RKO (cell line): Measurements from ENCODE around the gene LRRC3C.
"Not testable (repeated sequence)": the region's sequence is repeated elsewhere in the genome, so short reads cannot be mapped to it uniquely, and the experiment has no call there.

Source experiments
- DNase-seq: peaks from one replicate; pipeline ENCODE4 v3.0.0-alpha.2; 2016; ENCODE audit warnings: low spot score

The LRRC3C gene

DNA sequence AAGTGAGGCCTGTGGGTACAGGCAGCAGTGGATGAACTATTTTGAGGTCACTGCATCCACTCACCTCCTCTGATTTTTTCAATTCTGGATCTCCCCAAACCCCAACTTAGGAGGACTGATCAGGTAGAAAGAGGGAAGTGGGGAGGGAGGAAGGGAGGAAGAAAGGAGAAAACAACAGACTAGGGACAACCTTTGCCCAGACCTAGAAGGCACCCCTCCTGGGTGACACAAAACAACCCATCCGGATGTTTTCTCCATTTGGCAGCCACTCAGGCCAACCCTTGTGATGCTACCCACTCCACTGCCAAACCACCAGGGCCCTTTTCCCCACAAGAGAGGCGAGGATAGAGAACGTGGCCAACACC lies 2.9 kb upstream of the LRRC3C start:
- no peak for DNase-seq

DNA sequence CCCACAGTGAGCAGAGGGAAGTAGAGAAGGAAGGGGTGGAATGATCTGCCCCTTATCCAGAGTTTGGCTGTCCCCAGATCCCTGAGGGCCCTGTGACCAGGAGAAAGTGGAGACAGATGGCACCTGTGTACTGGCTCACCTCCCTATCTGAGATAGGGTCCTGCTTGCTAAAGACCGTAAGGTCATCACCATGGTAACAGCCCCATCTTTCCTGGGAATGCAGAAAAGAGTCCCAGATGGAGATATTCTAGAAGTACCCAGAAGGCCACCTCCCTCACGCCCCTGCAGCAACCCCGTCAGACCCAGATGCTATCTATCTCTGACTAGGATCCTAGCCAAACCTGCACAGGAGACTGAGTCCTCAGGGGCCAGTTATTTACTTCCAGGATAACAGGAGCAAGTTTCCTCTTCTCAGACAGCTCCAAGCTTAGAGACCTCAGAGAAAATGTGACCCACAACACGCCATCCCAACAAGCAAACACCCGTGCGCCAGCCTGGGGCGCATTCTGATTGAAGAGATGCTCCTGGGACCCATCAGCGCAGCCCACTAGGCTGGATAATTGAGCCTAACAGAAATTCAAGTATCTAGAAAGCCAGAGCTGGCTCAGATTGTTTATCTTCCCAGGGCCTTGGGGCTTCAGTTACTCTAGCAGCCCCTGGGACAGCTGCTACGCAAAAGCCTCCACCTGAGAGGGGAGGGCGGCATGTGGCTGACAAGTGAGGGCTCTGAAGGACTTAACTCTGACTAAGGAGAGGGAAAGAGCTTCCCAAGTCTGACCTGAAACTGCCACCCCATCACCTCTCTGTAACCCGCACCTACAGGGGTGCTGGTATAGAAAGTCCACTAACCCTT lies 2.0 kb upstream of the LRRC3C start:
- no peak for DNase-seq

DNA sequence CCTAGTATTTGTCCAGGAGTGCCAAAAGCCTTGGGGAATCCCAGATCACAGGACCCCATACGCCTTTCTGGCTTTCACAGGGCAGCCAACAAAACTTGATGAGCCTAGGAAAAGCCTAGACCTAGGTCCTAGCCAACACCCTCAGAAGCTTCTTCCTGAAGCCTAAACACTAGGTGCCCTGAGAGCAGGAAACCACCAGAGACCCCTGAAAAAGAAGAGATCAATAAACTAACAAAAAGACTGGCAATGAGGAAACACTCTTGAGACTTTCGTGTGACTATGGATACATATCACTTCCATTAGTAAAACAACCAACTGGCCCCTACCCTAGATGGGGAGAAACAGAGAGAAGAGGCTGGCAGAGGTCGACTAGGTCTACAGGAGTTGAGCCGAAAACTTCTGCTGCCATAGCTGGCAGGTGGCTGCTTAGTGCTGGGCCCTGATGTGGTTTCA lies 1.4 kb upstream of the LRRC3C start:
- no peak for DNase-seq

DNA sequence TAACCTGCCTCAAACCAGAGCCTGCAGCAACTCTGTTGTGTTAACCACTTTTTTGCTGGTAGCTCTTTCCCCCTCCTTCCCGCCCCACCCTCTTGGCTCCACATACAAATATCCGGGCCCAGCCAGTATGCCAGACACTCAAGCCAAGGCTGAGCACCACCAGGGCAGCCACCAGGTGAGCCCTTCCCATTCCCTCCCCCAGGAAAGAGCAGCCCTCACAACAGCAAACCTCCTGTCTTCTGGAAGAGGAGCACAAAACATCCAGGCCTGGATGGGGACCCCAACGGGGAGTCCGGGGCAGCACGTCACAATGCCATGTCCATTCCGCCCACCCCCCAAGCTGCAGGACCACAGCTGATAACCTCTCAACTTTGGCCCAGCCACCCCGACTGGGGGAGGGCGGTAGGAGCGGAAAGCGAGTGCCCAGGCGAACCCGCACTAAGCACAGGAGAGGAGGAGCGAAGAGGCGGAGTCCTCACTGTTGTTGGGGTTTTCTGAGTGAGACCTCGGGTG lies 888 bp upstream of the LRRC3C start:
- DNase-seq, result peak; percentile 38

DNA sequence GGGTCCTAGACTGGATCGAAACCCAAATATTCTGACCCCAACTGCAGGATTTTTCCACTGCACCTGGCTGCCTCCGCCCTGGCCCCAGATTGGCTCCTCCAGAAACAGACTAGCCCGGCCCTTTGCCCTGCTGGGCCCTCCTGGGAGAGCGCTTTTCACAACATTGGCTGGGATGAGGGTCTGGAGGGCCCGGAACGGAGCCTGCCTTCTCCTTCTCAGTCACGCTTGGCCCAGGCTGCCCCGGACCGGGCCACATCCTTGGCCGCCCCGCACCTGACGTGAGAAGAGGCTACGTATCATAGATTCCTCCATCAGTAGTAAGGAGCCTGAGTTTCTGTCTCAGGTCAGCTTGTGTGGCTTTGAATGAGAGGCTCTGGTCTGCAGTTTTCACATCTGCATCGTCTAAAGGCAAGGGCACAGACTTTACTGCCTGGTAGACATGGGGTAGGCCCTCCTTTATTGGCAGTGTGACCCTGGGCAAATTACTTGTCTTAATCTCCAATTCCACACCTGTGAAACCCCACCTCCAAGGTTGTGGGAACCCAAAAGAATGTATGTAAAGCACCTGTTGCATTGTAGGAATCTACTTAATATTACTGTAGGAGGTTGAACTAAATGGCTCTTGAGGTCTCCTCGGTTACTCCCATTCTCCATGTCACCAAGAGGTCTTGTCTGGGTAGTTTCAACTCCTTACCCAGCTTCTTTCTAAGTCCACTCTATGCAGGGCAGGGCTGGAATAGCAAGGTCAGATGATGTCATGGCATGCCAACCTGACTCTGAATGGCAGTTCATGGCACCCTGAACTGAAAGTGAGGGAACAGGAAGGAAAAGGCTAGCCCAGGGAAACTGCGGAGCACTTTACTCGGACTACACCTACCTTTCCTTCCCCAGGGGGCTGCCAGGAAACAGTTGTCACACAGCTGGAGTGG lies 661 bp downstream of the LRRC3C start:
- no peak for DNase-seq

DNA sequence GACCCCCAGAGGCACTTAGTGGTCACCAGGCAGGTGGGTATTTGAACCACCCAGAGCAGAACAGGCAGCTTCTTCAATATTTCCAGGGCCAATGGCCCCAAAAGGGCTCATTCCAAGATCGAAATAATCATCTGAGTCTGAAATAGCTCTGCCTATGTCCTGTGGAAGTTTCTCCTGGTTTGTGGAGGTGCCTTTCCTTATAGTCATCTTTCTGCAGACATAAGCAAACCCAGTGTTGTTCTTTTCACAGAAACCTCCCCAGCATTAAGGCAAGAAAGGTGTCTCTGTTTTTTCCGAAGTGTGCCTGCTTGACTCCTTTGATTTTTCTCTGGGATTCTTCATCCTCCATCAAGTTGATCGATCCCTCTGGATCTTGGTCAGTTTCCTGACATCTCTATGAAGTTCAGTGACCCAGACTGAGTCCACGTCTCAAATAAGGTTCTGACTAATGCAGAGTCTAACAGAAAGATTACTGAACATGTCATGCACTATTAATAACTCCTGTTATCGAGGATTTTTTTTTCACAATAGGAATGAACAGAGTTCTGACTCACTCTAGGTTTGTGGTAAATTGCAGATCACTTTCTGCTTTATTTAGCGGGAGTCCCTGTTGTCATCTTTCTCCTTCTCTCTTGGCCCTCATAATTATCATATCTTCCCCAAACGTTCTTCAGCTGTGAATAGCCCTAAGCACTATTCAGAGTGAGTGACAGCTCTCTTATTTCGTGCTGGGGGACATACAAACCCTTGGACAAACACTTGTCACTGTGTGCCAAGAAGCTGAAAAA lies 1.5 kb downstream of the LRRC3C start:
- DNase-seq, result peak; percentile 94

DNA sequence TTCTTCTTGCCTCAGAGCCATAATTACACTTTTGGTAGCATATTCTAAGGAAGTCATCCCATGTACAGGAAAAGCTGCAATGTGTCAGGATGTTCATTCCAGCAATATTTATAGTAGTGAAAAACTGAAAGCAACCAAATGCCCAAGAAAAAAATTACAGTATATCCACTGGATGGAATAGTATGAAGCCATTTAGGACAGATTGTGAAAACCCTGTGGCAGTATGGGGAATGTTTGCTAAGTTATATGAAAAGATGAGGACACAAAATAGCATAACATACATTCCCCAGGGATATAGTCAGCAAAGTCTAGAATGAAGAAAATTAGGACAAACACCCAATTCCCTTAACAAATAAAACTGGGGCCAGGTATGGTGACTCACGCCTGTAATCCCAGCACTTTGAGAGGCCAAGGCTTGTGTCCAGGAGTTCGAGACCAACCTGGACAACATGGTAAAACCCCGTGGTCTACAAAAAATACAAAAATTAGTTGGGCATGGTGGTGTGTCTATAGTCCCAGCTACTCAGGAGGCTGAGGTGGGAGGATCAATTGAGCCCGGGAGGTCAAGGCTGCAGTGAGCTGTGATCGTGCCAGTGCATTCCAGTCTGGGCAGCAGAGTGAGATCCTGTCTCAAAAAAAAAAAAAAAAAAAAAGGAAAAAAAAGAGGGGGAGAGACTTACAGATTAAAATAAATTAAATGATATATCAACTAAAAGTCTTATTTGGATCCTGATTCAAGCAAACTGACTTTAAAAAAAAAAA lies 2.3 kb downstream of the LRRC3C start:
- DNase-seq, result no peak

DNA sequence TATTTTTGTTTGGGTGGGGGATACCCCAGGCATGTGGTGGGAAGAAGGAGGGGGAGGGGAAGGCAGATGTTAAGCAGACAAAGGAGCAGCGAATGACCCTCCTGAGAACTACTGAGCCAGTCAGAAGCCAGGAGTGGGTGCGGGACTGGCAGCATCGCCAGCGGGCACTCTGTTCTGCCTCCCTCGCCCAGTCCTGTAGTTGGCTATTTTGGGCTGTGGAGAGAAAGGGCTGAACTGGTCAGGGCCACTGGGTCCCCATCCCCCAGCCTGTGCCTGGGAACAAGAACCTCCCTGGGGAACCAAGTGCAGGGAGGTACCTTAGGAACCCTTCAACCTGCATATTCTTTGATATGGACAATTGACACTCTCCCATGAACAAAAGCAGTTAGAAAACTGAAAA lies 6.4 kb downstream of the LRRC3C start:
- DNase-seq, result no peak

DNA sequence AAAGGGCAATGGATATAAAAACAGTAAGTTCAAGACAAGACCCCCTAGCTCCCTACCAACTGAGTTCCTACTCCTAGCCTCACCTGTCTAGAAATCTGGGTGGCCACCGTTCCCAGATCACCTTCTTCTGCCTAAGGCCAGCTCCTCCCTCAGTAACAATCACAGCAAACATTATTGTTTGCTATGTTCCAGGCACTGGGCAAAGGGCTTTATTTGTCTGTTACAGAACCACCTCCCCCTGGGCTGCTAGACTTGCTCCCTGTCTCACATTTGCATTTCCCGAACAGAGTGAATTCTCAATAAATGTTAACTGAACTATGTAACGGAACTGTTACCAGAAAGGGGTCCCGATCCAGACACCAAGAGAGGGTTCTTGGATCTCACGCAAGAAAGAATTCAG lies 6.8 kb downstream of the LRRC3C start:
- DNase-seq, result no peak

DNA sequence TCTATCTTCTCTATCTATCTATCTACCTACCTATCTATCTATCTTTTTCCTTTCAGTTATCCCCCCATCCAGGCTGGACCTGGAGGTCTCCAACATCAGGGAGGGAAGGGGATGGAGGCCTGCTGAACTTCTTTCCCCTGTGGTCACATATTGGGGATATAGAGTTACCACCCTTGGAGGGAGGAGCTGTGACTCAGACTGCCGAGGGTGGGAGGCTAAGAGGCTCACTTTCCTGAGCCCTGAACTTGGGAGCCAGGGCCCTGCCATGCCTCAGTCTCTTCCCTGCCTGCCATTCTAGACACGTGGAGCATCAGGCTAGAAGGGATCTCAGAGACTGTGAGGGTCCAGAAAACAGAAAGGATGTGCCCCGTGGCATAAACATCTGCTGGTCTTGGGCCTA lies 8.4 kb downstream of the LRRC3C start:
- DNase-seq, result no peak

DNA sequence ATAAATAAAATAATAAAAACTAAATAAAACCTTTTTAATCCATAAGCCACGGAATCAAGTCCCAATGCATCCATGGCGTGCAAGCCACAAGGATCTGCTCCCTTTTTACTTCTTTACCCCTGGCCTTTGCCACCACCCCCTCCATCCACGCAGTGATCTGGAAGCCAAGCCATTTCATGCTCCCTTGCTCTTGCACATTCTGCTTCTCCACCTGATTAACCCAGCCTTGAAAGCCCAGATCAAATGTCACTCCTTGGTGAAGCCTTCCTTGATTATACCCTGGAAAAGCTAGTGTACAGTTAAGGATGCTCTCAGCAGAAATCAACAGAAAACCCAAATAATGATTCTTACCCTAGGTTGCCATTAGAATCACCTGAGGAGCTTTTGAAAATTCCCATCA lies 9.9 kb downstream of the LRRC3C start:
- DNase-seq, result no peak

DNA sequence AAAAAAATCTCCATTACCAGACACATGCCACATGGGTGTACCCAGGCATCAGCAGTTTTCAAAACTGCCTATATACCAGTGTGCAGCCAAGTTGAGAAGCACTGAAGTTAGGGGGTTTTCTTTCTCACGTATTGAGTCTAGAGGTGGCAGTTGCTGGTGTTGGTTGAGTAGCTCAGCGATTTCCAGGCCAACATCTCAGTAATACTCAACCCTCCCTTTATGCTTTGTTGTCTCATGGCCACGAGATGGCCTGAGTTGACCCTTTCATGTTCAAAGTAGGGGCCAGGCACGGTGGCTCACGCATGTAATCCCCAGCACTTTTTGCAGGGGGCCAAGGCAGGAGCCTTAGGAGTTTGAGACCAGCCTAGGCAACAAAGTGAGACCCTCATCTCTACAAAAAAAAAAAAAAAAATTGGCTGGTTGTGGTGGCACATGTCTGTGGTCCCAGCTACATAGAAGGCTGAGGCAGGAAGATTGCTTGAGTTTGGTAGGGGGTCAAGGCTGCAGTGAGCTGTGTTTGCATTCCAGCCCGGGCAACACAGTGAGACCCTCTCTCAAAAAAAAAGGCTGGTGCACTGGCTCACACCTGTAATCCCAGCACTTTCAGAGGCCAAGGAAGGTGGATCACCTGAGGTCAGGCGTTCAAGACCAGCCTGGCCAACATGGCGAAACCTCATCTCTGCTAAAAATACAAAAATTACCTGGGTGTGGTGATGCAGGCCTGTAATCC lies 10.8 kb downstream of the LRRC3C start:
- no peak for DNase-seq

DNA sequence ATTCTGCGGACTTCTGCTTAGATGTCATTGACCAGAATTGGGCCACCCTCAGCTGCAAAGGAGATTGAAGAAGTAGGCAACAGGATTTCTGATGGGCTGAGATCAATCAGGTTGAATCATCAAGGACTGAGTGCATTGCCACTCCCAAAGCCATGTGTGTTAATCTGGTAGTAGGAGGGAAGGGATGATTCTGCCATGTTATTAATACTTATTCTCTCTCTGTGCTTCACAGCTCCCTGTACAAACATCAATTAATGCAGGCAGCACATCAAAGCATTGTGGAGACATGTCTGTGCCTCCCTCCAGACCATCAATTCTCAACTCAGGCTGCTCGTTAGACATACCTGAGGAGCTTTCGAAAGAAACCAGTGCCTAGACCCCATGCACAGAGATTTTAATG lies 11.6 kb downstream of the LRRC3C start:
- DNase-seq, result no peak

DNA sequence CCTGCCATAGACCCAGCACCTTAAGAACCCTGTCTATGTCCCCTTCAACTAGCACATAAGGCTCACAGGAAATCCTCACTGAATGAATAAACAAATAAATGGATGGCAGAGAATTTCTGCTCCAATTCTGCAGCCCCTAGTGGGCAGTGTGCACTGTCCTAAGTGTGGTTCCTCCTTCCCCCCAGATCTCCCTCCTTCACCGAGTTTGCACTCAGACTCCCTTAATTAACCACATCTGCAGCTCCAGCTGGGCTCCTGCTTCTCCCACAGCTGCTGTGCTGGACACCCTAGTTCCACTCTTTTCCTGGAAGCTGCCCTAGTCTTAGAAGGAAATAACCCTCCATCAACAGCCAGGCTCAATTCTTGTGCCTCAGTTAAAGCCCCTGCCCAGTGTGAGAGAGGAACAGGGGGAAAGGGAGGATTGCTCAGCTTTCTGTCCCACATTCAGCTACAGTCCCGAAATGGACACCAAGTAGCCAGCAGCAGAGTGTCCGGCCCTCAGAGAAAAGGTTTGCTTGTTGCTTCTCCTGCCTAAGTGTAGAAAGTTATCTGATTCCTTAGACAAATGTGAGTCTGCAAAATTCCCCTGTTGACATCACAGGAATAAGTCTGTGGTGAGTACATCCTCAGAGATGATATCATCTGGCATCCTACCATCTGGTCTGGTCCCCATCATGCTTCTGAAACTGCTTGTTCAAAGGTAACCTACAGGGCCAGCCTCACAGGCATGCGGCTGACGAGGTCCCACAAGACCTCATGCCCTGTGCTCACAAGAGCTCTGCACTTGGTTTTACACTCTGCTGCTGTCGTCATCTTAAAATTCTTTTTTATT lies 12.3 kb downstream of the LRRC3C start:
- DNase-seq, result peak; percentile 53

DNA sequence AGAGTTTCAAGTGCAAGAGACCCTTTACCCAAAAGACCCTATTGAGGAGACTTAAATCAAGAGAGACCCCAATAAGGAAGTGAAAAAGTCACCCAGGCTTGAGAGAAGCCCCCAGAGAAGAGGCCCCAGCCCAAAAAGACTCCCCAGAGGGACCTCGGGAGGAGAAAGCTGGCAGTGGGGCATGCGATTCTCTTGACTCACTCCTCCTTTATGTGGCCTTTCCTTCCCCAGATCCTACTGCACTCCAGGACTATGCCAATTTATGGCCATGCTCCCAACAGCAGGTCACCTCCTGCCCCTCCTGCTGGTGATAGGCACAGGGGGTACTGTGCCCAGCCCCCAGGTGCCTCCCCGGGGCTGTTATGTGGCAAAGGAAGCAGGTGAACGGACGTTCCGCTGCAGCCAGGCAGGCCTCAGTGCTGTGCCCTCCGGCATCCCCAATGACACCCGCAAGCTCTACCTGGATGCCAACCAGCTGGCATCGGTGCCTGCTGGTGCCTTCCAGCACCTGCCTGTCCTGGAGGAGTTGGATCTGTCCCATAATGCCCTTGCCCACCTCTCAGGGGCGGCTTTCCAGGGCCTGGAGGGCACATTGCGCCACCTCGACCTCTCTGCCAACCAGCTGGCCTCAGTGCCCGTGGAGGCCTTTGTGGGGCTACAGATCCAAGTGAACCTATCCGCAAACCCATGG lies 16.3 kb downstream of the LRRC3C start:
- no peak for DNase-seq

DNA sequence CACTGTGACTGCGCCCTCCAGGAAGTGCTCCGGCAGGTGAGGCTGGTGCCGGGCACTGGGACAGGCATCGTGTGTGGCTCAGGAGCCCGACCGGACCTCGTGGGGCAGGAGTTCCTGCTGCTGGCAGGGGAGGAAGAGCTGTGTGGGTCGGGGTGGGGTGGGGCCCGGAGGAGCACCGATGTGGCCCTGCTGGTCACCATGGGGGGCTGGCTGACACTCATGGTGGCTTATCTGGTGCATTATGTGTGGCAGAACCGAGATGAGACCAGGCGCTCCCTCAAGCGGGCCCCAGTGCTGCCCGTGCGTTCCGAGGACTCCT lies 16.8 kb downstream of the LRRC3C start:
- DNase-seq, result no peak

DNA sequence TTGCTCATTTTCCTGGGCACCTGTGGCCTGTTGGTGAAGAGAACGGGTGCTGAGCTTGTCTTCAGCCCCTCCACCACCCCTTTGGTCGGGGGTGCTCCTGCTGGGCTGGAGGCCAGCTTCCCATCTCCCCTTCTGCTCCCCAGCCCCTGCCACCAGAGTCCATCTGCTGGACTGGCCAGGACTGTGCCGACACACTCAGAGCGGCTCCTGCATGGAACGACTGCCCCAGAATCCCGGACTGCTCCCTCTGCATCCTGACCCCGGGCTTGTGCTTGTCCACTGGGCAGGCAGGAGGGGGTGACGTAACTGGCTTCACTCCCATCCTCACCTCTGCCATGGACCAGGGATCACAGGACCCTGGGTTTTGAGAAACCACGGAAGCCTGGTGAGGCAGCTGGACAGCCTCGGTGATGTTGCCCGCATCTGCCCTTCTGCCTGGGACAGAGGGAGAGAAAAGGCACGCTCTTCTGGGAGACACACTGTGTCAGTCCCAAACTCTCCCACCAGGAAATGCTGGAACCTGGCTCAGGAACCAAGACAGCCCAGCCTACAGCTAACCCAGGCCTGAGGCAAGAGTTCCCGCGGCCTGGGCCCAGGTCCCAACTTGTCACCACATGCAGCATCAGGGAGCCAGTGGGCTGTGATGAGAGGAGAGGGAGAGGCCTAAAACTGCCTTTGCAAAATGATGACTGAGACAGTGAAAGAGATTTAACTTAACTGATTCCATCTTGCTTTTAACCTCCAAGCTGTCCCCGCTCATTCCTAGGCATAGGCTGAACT lies 19.2 kb downstream of the LRRC3C start:
- DNase-seq, result no peak

DNA sequence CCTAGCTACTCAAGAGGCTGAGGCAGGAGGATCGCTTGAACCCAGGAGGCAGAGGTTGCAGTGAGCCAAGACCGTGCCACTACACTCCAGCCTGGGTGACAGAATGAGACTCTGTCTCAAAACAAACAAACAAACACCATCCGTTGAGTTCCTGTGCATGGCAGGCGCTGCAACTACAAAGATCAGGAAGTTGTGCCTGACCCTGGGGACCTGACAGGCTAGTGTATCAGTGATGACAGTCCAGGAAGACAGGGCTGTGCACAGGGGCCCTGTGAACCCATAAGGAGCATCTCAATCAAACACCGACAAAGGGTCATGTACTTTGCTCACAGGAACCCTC lies 20.9 kb downstream of the LRRC3C start:
- not testable (repeated sequence) for DNase-seq

DNA sequence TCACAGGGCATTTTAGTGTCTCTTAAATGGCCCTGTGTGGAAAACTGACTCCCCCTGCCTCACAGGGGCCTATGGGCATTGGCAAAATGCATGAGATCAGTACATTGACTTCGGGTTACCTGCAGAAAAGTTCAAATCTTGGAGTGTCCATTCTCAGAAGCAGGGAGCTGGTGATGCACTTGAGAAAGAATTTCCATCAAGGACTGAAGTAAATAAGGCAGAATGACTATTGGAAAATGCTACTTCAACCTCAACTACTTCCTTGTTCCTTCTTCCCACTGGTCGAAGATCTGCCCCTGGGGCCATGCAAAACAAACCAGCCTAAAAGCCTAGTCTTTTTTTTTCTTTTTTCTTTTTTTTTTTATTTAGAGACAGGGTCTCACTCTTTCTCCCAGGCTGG lies 21.5 kb downstream of the LRRC3C start:
- no peak for DNase-seq
